GM12878 (cell line): Measurements from ENCODE around the gene AMDHD2. TPM values are rescaled to one million over a fixed set of nuclear protein-coding genes. Genes with fewer than 3 reads are reported as not detected.

Experiments used
- ATAC-seq: fragments of 200-7000 bp; cut with Tn5 transposase; 3 replicates; pipeline ENCODE4 v1.9.1; 2020; ENCODE audit warnings: mild to moderate bottlenecking, moderate library complexity
- BruUV-seq: library from RNA; stranded (reverse); fragments of 400-500 nt; replicated peaks from 2 replicates; lab custom pipeline; 2021; lab: Mats Ljungman, UMichigan
- CTCF ChIA-PET: fragments of 300-600 bp; sonication (Branson Sonifier 250); formaldehyde crosslinking; extraction: SDS; loops from one replicate; lab custom pipeline; 2021; ENCODE audit warnings: inconsistent platforms; lab: Yijun Ruan, JAX
- POLR2A ChIA-PET: fragments of 350-600 bp; formaldehyde crosslinking; extraction: SDS; loops from one replicate; lab custom pipeline; 2021; ENCODE audit warnings: inconsistent platforms; lab: Charles Lee
- RAD21 ChIA-PET: fragments of 300-600 bp; sonication (Branson Sonifier 250); formaldehyde crosslinking; loops from one replicate; lab custom pipeline; 2023; ENCODE audit warnings: antibody characterized with exemption; ENCODE audit not compliant: unreplicated experiment; lab: Charles Lee
- SMC1A ChIA-PET: fragments of 300-600 bp; sonication (Branson Sonifier 250); formaldehyde crosslinking; loops from one replicate; lab custom pipeline; 2023; ENCODE audit not compliant: unreplicated experiment, uncharacterized antibody; lab: Charles Lee
- DNase-seq: peaks from one replicate; pipeline ENCODE4 v3.0.0-alpha.2; 2011; ENCODE audit warnings: low read depth, low spot score
- FAIRE-seq: peaks from 3 replicates; lab custom pipeline; 2011; peaks lifted over from hg19 to GRCh38; lab: Jason Lieb, UNC
- H2AFZ ChIP-seq: 2 replicates; pipeline ENCODE4 v1.6.0; 2011; ENCODE audit warnings: low read depth, low read length, control low read depth; ENCODE audit not compliant: control insufficient read depth
- H3K27ac ChIP-seq: 2 replicates; pipeline ENCODE4 v1.5.1; 2011; ENCODE audit warnings: control low read depth; ENCODE audit not compliant: control insufficient read depth, insufficient read depth
- H3K27me3 ChIP-seq, 2 experiments: replicated peaks in 1 of 2; 2 replicates each; pipeline versions ENCODE4 v1.6.0 to v1.6.1; 2011; ENCODE audit warnings: low read length in 1 of 2; ENCODE audit not compliant: control insufficient read depth in 2 of 2, insufficient read depth in 2 of 2
- H3K36me3 ChIP-seq, 2 experiments: 2 replicates each; pipeline ENCODE4 v1.5.1; 2011; ENCODE audit warnings: low read length in 1 of 2; ENCODE audit not compliant: control insufficient read depth in 2 of 2, insufficient read depth in 2 of 2
- H3K4me1 ChIP-seq: 2 replicates; pipeline ENCODE4 v1.6.1; 2011; ENCODE audit warnings: mild to moderate bottlenecking, low read length, moderate library complexity, mixed read lengths; ENCODE audit not compliant: control insufficient read depth, insufficient read depth
- H3K4me2 ChIP-seq: 2 replicates; pipeline ENCODE4 v1.6.0; 2011; ENCODE audit warnings: control low read depth; ENCODE audit not compliant: control insufficient read depth, insufficient read depth
- H3K4me3 ChIP-seq: fragments of 200-600 bp; sonication (generic); 2 replicates; pipeline ENCODE4 v1.5.1; 2016
- H3K79me2 ChIP-seq: 2 replicates; pipeline ENCODE4 v1.6.0; 2011; ENCODE audit warnings: low read length; ENCODE audit not compliant: control insufficient read depth, insufficient read depth
- H3K9ac ChIP-seq: 2 replicates; pipeline ENCODE4 v1.8.0; 2011; ENCODE audit warnings: low read length, control low read depth, mixed read lengths; ENCODE audit not compliant: control insufficient read depth, insufficient read depth
- H3K9me3 ChIP-seq: replicated peaks from 3 replicates; pipeline ENCODE4 v1.5.1; 2011; ENCODE audit warnings: mild to moderate bottlenecking, low read length; ENCODE audit not compliant: control insufficient read depth, insufficient read depth
- H4K20me1 ChIP-seq: 2 replicates; pipeline ENCODE4 v1.6.0; 2011; ENCODE audit not compliant: control insufficient read depth, insufficient read depth
- CBFB ChIP-seq: IDR thresholded peaks from 2 replicates; pipeline ENCODE4 v1.6.1; 2016; ENCODE audit warnings: antibody characterized with exemption, low read depth
- CHD2 ChIP-seq: IDR thresholded peaks from 2 replicates; pipeline ENCODE4 v1.6.1; 2011; ENCODE audit warnings: low read depth, low read length, improper control_type of control experiment, borderline replicate concordance
- CREB1 ChIP-seq: IDR thresholded peaks from 2 replicates; pipeline ENCODE4 v1.6.1; 2012; ENCODE audit warnings: low read depth, mild to moderate bottlenecking, inconsistent platforms
- EED ChIP-seq: sonication (generic); IDR thresholded peaks from 2 replicates; pipeline ENCODE4 v1.6.1; 2016; ENCODE audit warnings: antibody characterized with exemption, low read depth
- KAT2A ChIP-seq: conservative IDR thresholded peaks from 2 replicates; pipeline ENCODE4 v1.6.1; 2011; ENCODE audit warnings: low read depth, low read length; ENCODE audit not compliant: control insufficient read depth
- KDM1A ChIP-seq: fragments of 200-600 bp; sonication (generic); IDR thresholded peaks from 2 replicates; pipeline ENCODE4 v1.6.1; 2016; ENCODE audit warnings: borderline replicate concordance
- MTA2 ChIP-seq: fragments of 450-650 bp; IDR thresholded peaks from 2 replicates; pipeline ENCODE4 v1.6.1; 2016; ENCODE audit warnings: low read depth, mild to moderate bottlenecking, moderate library complexity
- NR2C2 ChIP-seq: IDR thresholded peaks from 2 replicates; pipeline ENCODE4 v1.6.1; 2011; ENCODE audit warnings: borderline replicate concordance, low read depth; ENCODE audit not compliant: control insufficient read depth, insufficient read length
- SP1 ChIP-seq: IDR thresholded peaks from one replicate; pipeline ENCODE4 v1.6.1; 2011; ENCODE audit warnings: low read depth, low read length
- SREBF2 ChIP-seq: IDR thresholded peaks from 2 replicates; pipeline ENCODE4 v1.6.1; 2012; ENCODE audit warnings: mild to moderate bottlenecking, low read length
- SRF ChIP-seq, 2 experiments: IDR thresholded peaks; 2 replicates each; pipeline ENCODE4 v1.6.1; 2011; ENCODE audit warnings: low read depth in 2 of 2, low read length in 2 of 2, mild to moderate bottlenecking in 1 of 2, moderate library complexity in 1 of 2
- WGBS: methylation state at CpG from one replicate; pipeline ENCODE4 v1.1.6; 2016; ENCODE audit warnings: low lambda C conversion rate; ENCODE audit not compliant: insufficient replicate concordance, insufficient coverage; ENCODE audit errors: missing lambda C conversion rate; 5-methylcytosine and 5-hydroxymethylcytosine counted together
- in situ Hi-C: fragments of 300-500 bp; cut with MboI; formaldehyde crosslinking; loops from 9 replicates; pipeline ENCODE4 v1.14.3; 2018; ENCODE audit warnings: mixed read lengths
- intact Hi-C: fragments of 100-400 bp; cut with micrococcal nuclease; formaldehyde crosslinking; loops from one replicate; pipeline ENCODE4 v1.14.2; 2022; ENCODE audit not compliant: unreplicated experiment
- polyA plus RNA-seq, 11 experiments: library from polyadenylated mRNA; depleted of rRNA in 4 of 11; unstranded in 6 of 11; stranded (reverse) in 5 of 11; fragments of >200 nt; fragmentation: Nextera tagmentation in 4 of 11; fragmentation: Illumina TruSeq in 1 of 11; extraction: Ambion mirVana in 4 of 11; extraction: Trizol in 1 of 11; gene quantifications; 1 replicate in 1 of 11; 2 replicates in 10 of 11; pipeline versions ENCODE4 v1.2.1 to v1.2.3, GENCODE V29; 2011 to 2016; ENCODE audit warnings: inconsistent platforms in 2 of 11, missing spikeins in 2 of 11, low read depth in 1 of 11
- total RNA-seq, 4 experiments: library from RNA; depleted of rRNA in 3 of 4; stranded (reverse); fragments of >200 nt in 3 of 4; fragmentation: Illumina TruSeq in 1 of 4; extraction: Trizol in 1 of 4; gene quantifications; 2 replicates each; pipeline versions ENCODE4 v1.2.1 to v1.2.3, GENCODE V29; 2013 to 2021
- TF ChIP-seq, protein P1 (sequence below): fragments of 450-650 bp; formaldehyde crosslinking; IDR thresholded peaks from 2 replicates; pipeline ENCODE4 v1.5.0; 2022; ENCODE audit warnings: mild to moderate bottlenecking, missing genetic modification characterization
- TF ChIP-seq, protein P2 (sequence below): IDR thresholded peaks from 2 replicates; pipeline ENCODE4 v1.6.1; 2012; ENCODE audit warnings: low read depth, low read length, improper control_type of control experiment

AMDHD2 gene
- total and polyA plus RNA-seq, 10 of the 15 experiments (the other 5 are each of a cell fraction or from before 2014, with no cell fraction given) = 0.60 to 41.8 (median 24.3) TPM; not detected in 1

DNA sequence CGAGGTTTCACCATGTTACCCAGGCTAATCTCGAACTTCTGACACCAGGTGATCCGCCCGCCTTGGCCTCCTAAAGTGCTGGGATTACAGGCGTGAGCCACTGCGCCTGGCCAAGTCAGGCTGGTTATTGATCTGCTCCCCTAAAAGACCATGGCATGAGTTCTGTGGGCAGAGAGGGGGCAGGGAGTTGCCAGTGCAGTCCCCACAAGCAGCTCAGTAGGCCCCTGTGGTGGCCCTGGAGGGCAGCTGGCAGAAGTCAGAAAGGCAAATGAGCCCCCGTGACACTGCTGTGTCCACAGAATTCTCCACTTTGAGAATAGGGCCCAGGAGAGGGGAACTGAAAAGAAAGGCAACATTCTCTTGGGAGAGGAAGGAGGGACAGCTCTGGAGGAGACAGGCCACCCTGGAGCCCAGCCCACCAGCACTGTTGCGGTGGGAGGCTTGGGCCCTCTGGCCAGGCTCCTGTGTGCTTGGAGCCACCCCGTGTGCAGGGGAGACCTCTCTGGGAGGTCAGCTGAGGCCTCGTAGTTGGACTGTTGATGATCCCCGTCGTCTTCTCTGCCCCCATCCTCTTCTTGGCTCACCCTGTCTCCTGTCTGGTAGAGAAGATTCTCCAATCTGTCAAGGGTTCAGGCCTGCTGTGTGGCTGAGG, 2.1 kb upstream of the AMDHD2 start:
- peaks cover 19% of the 10 kb centered on the region for H3K4me1 ChIP-seq
- H3K9ac ChIP-seq = no peak overlapping the region
- no peak overlapping the region for H3K27ac ChIP-seq
- TF ChIP-seq EED (no peak), CREB1 (no peak), KAT2A (no peak), CBFB (no peak), SP1 (no peak), MTA2 (no peak), CHD2 (no peak), SREBF2 (no peak), NR2C2 (no peak), KDM1A (no peak), SRF (IDR thresholded peaks at IDR 0.05; ENCODE audit: low read depth in 2 of 2, low read length in 2 of 2) (no peak)
- TF ChIP-seq, protein P1, sequence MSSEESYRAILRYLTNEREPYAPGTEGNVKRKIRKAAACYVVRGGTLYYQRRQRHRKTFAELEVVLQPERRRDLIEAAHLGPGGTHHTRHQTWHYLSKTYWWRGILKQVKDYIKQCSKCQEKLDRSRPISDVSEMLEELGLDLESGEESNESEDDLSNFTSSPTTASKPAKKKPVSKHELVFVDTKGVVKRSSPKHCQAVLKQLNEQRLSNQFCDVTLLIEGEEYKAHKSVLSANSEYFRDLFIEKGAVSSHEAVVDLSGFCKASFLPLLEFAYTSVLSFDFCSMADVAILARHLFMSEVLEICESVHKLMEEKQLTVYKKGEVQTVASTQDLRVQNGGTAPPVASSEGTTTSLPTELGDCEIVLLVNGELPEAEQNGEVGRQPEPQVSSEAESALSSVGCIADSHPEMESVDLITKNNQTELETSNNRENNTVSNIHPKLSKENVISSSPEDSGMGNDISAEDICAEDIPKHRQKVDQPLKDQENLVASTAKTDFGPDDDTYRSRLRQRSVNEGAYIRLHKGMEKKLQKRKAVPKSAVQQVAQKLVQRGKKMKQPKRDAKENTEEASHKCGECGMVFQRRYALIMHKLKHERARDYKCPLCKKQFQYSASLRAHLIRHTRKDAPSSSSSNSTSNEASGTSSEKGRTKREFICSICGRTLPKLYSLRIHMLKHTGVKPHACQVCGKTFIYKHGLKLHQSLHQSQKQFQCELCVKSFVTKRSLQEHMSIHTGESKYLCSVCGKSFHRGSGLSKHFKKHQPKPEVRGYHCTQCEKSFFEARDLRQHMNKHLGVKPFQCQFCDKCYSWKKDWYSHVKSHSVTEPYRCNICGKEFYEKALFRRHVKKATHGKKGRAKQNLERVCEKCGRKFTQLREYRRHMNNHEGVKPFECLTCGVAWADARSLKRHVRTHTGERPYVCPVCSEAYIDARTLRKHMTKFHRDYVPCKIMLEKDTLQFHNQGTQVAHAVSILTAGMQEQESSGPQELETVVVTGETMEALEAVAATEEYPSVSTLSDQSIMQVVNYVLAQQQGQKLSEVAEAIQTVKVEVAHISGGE (CRISPR knock-in tag) = no peak
- TF ChIP-seq, protein P2, sequence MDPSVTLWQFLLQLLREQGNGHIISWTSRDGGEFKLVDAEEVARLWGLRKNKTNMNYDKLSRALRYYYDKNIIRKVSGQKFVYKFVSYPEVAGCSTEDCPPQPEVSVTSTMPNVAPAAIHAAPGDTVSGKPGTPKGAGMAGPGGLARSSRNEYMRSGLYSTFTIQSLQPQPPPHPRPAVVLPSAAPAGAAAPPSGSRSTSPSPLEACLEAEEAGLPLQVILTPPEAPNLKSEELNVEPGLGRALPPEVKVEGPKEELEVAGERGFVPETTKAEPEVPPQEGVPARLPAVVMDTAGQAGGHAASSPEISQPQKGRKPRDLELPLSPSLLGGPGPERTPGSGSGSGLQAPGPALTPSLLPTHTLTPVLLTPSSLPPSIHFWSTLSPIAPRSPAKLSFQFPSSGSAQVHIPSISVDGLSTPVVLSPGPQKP = no peak
- no peak overlapping the region for H3K4me3 ChIP-seq
- in situ Hi-C loops = no loop called here
- DNase-seq = no peak
- FAIRE-seq = no peak
- peaks cover 6 to 13% of the 10 kb centered on the region in 2 experiments; a peak in 3 of 4 replicates for H3K36me3 ChIP-seq
- peaks cover 64% of the 10 kb centered on the region for H3K79me2 ChIP-seq
- ChIA-PET SMC1A (no interaction called here), POLR2A (interaction anchor here (1.5 kb wide), 1 partner anchor 19 kb away, joined by 4 read pairs; the partner anchor contains the start of gene PDPK1), CTCF (no interaction called here), RAD21 (no interaction called here)
- peaks cover 9% of the 10 kb centered on the region for H4K20me1 ChIP-seq
- H3K27me3 ChIP-seq = no peaks in the 10 kb centered on the region
- WGBS = 66% methylated on average over 12 of the region's 12 CpGs
- H2AFZ ChIP-seq = no peak overlapping the region
- H3K4me2 ChIP-seq = no peak overlapping the region
- no TSS peak for BruUV-seq
- no peaks in the 10 kb centered on the region for H3K9me3 ChIP-seq
- no peak for ATAC-seq
- intact Hi-C loops = no loop called here
